NB4 (cell line): ENCODE data around the gene NTM.

Source experiments
- POLR2A ChIP-seq: IDR thresholded peaks from 2 replicates; pipeline ENCODE4 v1.6.1; 2011; ENCODE audit warnings: mild to moderate bottlenecking; ENCODE audit not compliant: insufficient read length; ENCODE audit errors: extremely low read depth
- TF ChIP-seq, protein P1 (sequence below): IDR thresholded peaks from one replicate; pipeline ENCODE4 v1.5.1; 2012; ENCODE audit warnings: low read depth, low read length
- TF ChIP-seq, protein P2 (sequence below): IDR thresholded peaks from 2 replicates; pipeline ENCODE4 v1.6.1; 2011; ENCODE audit warnings: low read depth, low read length

DNA sequence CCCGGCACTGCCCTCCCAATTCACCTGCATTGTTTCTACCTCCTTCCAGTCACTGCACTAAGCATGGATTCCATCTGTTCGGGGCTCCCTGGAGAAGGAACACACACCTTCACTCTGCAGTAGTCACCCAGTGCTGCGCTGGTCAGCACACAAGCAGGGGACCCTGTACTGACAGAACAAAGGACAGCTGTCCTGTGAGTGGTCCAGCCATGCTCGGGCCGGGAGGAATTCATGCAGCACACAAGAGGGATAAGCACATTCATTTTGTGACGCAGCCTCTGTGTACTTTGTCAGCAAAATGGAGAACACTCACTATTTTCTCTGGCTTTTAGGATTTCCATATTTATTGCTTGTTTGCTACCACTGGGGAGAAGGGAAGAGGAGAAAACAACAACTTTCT lies 167.3 kb downstream of the NTM start:
- TF ChIP-seq POLR2A = no peak
- TF ChIP-seq, protein P1, sequence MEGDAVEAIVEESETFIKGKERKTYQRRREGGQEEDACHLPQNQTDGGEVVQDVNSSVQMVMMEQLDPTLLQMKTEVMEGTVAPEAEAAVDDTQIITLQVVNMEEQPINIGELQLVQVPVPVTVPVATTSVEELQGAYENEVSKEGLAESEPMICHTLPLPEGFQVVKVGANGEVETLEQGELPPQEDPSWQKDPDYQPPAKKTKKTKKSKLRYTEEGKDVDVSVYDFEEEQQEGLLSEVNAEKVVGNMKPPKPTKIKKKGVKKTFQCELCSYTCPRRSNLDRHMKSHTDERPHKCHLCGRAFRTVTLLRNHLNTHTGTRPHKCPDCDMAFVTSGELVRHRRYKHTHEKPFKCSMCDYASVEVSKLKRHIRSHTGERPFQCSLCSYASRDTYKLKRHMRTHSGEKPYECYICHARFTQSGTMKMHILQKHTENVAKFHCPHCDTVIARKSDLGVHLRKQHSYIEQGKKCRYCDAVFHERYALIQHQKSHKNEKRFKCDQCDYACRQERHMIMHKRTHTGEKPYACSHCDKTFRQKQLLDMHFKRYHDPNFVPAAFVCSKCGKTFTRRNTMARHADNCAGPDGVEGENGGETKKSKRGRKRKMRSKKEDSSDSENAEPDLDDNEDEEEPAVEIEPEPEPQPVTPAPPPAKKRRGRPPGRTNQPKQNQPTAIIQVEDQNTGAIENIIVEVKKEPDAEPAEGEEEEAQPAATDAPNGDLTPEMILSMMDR = no peak
- TF ChIP-seq, protein P2, sequence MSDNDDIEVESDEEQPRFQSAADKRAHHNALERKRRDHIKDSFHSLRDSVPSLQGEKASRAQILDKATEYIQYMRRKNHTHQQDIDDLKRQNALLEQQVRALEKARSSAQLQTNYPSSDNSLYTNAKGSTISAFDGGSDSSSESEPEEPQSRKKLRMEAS = no peak
